ENCODE data around the gene MAP4K2. TPM values are rescaled to one million over a fixed set of nuclear protein-coding genes. Genes with fewer than 3 reads are reported as not detected.

The MAP4K2 gene
- 9.4 and 22.4 TPM in 2 replicates for polyA plus RNA-seq (2011; rRNA removed)
- 13.1 and 13.5 TPM in 2 replicates for polyA minus RNA-seq (2011; rRNA and poly(A)+ RNA removed)

DNA sequence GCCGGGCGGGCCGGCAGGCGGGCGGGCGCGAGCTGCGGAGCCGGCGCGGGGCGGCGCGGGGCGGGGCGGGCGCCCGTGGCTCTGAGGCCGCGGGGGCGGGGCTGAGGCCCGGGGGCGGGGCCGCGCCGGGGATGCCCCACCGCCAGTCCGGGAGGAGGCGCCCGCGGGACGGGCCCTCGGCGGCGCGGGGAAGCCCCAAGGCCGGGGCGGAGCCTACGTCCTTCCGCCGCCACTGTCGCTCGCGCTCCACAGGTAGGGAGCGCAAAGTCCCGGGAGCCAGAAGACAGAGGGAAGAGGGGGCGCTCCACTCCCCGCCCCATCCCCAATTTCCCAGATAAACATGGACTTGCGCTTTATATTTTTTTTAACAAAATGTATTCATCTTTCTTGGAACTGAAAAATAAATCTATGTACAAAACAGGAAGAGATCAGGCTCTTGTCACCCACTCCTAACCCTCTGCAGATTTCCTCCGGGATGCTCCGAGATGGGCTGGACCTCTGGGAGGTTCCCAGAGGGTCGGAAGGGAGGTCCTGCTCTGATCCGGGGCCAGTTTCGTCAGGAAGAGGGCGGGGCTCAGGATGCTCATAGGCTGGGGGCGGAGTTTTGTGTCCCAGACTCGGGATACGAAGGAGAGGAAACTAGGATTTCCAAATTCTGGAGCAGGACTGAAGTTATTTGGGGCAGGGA, at the start of gene MAP4K2:
MAP4K2 (minus strand) TSS at position 57 of the 688 bp plus-strand sequence. CDS start 65 bp downstream, outside the sequence.
- peak within 1 kb of the TSS; percentile 52 for H3K4me3 ChIP-seq (ENCODE audit: low read depth, low read length)
- 0 out of 2 replicates have a peak, but pooled peaks have one; percentile 7 for TF ChIP-seq CTCF (IDR thresholded peaks at IDR 0.05; ENCODE audit: insufficient read depth, low read depth, low read length)
- DNase-seq (ENCODE audit: low read depth), result no peak
- CTCF ChIA-PET, result interaction anchor here (0.5 to 0.9 kb wide), 4 partner anchors 15 to 375 kb away, joined by 3 read pairs; partner anchors contain the start of gene SF1
- peaks cover 23% of the 10 kb centered on the region for H3K36me3 ChIP-seq (ENCODE audit: control insufficient read depth, insufficient read depth, low read length)
- no peaks in the 10 kb centered on the region for H3K27me3 ChIP-seq (ENCODE audit: control insufficient read depth, insufficient read depth, low read length)
- POLR2A ChIA-PET, result no interaction called here

DNA sequence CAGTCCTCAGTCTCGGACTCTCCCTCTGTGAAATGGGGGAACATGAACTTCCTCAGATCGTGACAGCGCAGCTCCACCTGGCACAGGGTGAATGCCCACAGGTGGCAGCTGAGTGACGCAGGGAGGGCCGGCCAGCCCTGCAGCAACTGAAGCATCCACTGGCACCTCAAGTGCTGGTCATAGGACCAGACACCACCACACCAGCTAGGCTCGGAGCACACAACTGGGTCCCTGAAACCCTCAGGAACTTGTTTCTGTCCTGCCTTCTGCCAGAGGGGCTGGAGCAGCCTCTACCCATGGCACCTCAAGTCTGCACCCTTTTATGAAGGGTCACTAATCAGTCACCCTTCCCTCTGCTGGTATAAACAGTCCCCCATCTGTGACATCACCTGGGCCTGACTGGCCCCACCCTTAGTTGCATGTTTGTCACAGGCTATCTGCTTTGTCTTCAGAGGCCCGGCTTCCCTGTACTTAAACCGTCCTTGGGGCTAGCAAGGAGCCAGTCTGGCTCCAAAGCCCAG, 48.9 kb upstream of the MAP4K2 start:
- Histone ChIP-seq H3K27me3 (ENCODE audit: control insufficient read depth, insufficient read depth, low read length) (no peaks in the 10 kb centered on the region), H3K4me3 (ENCODE audit: low read depth, low read length) (no peak overlapping the region), H3K36me3 (ENCODE audit: control insufficient read depth, insufficient read depth, low read length) (peaks cover 14% of the 10 kb centered on the region)
- no peak for TF ChIP-seq CTCF (IDR thresholded peaks at IDR 0.05; ENCODE audit: insufficient read depth, low read depth, low read length)
- ChIA-PET POLR2A (no interaction called here), CTCF (interaction anchor here (1.2 to 29.2 kb wide), 4 partner anchors 12 to 260 kb away, joined by 3 to 797 read pairs (median 4); partner anchors contain the start of genes EHD1 and TM7SF2)
- DNase-seq (ENCODE audit: low read depth), result no peak

DNA sequence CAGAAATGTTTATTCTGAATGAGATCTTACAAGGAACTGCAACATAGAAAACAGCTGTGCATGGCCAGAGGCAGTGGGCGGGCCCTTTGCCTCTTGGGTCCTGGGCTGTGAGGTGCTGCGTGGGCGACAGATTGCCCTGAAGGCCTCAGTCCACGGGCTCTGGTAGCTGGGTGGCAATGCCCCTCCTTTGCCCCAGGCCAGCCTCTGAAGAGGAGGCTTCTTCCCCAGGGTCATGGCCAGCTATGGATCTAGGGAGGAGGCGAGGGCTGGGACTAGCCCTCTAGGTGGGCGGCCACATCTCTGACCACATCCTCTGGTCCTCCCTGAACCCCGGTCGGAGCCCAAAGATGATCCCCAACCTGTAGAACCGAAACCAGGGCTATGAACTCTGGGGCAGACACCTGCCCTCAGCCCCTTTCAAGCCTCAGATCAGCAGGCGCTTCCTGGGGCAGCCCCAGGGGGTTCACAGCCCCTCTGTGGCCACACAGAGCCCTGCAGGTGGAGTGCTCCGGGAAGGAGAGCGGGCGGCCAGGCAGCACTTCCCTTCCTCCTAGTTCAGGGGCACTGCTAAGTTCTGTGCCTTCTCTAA, 48.1 kb upstream of the MAP4K2 start:
- ChIA-PET CTCF (interaction anchor here (1.0 to 29.2 kb wide), 7 partner anchors 13 to 323 kb away, joined by 3 to 797 read pairs (median 4); partner anchors contain the start of genes ARL2, EHD1 and TM7SF2), POLR2A (no interaction called here)
- peaks cover 9% of the 10 kb centered on the region for H3K36me3 ChIP-seq (ENCODE audit: control insufficient read depth, insufficient read depth, low read length)
- TF ChIP-seq CTCF (IDR thresholded peaks at IDR 0.05; ENCODE audit: insufficient read depth, low read depth, low read length), result 0 out of 2 replicates have a peak, but pooled peaks have one; percentile 14
- no peak for DNase-seq (ENCODE audit: low read depth)
- no peak overlapping the region for H3K4me3 ChIP-seq (ENCODE audit: low read depth, low read length)
- H3K27me3 ChIP-seq (ENCODE audit: control insufficient read depth, insufficient read depth, low read length), result no peaks in the 10 kb centered on the region

DNA sequence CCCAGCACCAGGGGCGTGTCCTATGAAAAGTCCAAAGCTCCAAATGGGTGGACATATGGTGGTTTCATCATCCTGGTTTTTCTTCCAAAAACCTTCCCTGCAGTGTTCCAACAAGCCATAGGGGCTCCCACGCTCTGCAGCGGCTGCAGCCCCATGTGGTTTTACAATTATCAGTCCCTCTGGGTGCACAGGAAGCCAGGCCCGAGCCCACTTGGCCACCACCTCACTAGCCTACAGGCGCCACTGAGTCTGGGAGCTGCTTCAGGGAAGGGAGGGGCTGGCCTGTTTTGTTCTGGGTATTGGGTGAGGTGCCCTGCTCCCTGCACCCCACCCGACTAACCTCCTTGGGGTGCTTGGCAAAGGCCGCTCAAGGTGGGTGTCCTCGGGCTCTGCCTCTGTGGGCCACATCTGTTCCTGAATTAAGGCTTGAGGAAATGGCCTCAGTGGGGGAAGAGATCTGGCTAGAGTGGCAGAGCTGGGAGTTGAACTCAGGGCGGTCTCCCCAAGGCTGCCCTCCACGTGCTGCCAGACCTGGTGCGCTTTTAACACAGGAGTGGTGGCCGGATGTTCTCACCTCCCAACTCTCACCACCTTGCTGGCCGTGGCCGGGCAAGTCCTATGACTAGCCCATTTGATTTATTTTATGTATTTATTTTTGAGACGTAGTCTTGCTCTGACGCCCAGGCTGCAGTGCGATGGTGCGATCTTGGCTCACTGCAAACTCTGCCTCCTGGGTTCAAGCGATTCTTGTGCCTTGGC, 46.8 kb upstream of the MAP4K2 start:
- H3K36me3 ChIP-seq (ENCODE audit: control insufficient read depth, insufficient read depth, low read length), result peaks cover 9% of the 10 kb centered on the region
- CTCF ChIA-PET, result interaction anchor here (0.7 to 29.2 kb wide), 8 partner anchors 18 to 164 kb away, joined by 3 to 797 read pairs (median 4); partner anchors contain the start of genes ARL2 and EHD1
- H3K4me3 ChIP-seq (ENCODE audit: low read depth, low read length), result no peak overlapping the region

More for the DNA sequence above, 46.8 kb upstream of the MAP4K2 start:
- no peaks in the 10 kb centered on the region for H3K27me3 ChIP-seq (ENCODE audit: control insufficient read depth, insufficient read depth, low read length)
- peak; percentile 40 for TF ChIP-seq CTCF (IDR thresholded peaks at IDR 0.05; ENCODE audit: insufficient read depth, low read depth, low read length)
- POLR2A ChIA-PET, result interaction anchor here (0.7 kb wide), 1 partner anchor 27 kb away, joined by 4 read pairs; no protein-coding TSS in a partner anchor
- no peak for DNase-seq (ENCODE audit: low read depth)

Data from BJ (cell line).